T-helper 2 cell treated with Interferon-gamma antibody and Interleukin-4, amounts not matched to agents 100 ng/mL and 5 ng/mL, for 36 hours (primary cell): ENCODE data around the gene TRAPPC6A. TPM values are rescaled to one million over a fixed set of nuclear protein-coding genes. Genes with fewer than 3 reads are reported as not detected.

Experiments used
- intact Hi-C: fragments of 100-400 bp; cut with micrococcal nuclease; formaldehyde crosslinking; loops from one replicate; pipeline ENCODE4 v1.15.1; 2023
- total RNA-seq: library from RNA; stranded (reverse); gene quantifications from 2 replicates; pipeline ENCODE4 v1.2.3, GENCODE V29; 2022

The TRAPPC6A gene
- total RNA-seq, 1 donor from 2014 or later: 58.4 TPM

GRCh38 chr19:45186509-45187334, 8.7 kb upstream of the TRAPPC6A start:
- intact Hi-C loops: loop anchor here (1.0 kb wide), 1 partner anchor 169 kb away; no protein-coding TSS in a partner anchor

- intact Hi-C loops: no loop called here
Observed at GRCh38 chr19:45184115-45184514, 6.1 kb upstream of the TRAPPC6A start.

- intact Hi-C loops: no loop called here
Observed at GRCh38 chr19:45182758-45183157, 4.7 kb upstream of the TRAPPC6A start.

GRCh38 chr19:45180936-45181335, 2.9 kb upstream of the TRAPPC6A start:
- intact Hi-C loops: no loop called here

- intact Hi-C loops: loop anchor here (2.0 to 5.0 kb wide), 4 partner anchors 71 to 722 kb away; partner anchors contain the start of genes FOSB, GEMIN7, MARK4 and MYPOP
Observed at GRCh38 chr19:45179892-45180370, 1.9 kb upstream of the TRAPPC6A start.

- intact Hi-C loops: loop anchor here (2.0 to 5.0 kb wide), 4 partner anchors 72 to 723 kb away; partner anchors contain the start of genes FOSB, GEMIN7, MARK4 and MYPOP
Observed at GRCh38 chr19:45179072-45179891, 1.2 kb upstream of the TRAPPC6A start.

- intact Hi-C loops: loop anchor here (1.0 to 5.0 kb wide), 8 partner anchors 72 to 724 kb away; partner anchors contain the start of genes ERCC2, FOSB, GEMIN7 and MARK4
Observed at GRCh38 chr19:45178262-45179071, 430 bp upstream of the TRAPPC6A start, which contains the start of gene BLOC1S3. BLOC1S3 (plus strand) TSS chr19:45178784; CDS start chr19:45179297, 513 bp downstream.

GRCh38 chr19:45175515-45176345, 2.3 kb downstream of the TRAPPC6A start:
- intact Hi-C loops: loop anchor here (5.0 kb wide), 3 partner anchors 98 to 727 kb away; partner anchors contain the start of genes FOSB, GEMIN7, MYPOP and ZNF296

- intact Hi-C loops: no loop called here
Observed at GRCh38 chr19:45173816-45174215, 4.2 kb downstream of the TRAPPC6A start.

GRCh38 chr19:45172611-45173208, 5.3 kb downstream of the TRAPPC6A start:
- intact Hi-C loops: no loop called here

- intact Hi-C loops: no loop called here
Observed at GRCh38 chr19:45172173-45172572, 5.9 kb downstream of the TRAPPC6A start.

- intact Hi-C loops: no loop called here
Observed at GRCh38 chr19:45171211-45171623, 6.8 kb downstream of the TRAPPC6A start.

GRCh38 chr19:45170146-45171106, 7.6 kb downstream of the TRAPPC6A start:
- intact Hi-C loops: no loop called here

- intact Hi-C loops: no loop called here
Observed at GRCh38 chr19:45169602-45170001, 8.4 kb downstream of the TRAPPC6A start.

- intact Hi-C loops: no loop called here
Observed at GRCh38 chr19:45168767-45169351, 9.2 kb downstream of the TRAPPC6A start.

- intact Hi-C loops: no loop called here
Observed at GRCh38 chr19:45166723-45167252, 11.2 kb downstream of the TRAPPC6A start.

GRCh38 chr19:45164577-45165335, 13.3 kb downstream of the TRAPPC6A start:
- intact Hi-C loops: no loop called here
